Measurements from ENCODE around the gene CERS2.

Gene CERS2

GRCh38 chr1:150974580-150975478 is at the start of gene CERS2:
TSS of gene CERS2 (minus strand) at chr1:150974835. CDS start at chr1:150969090, 5,745 bp downstream.
- peak; percentile 66 to 73 for DNase-seq

GRCh38 chr1:151013518-151013917 is 38.9 kb upstream of the CERS2 start:
- no peak for DNase-seq

GRCh38 chr1:151012684-151013471 is 38.2 kb upstream of the CERS2 start:
- no peak for DNase-seq

GRCh38 chr1:151011154-151011850 is 36.7 kb upstream of the CERS2 start:
- no peak for DNase-seq

GRCh38 chr1:151010346-151010726 is 35.7 kb upstream of the CERS2 start:
- no peak for DNase-seq

- DNase-seq, result no peak
Measured at GRCh38 chr1:151009674-151010345, 35.2 kb upstream of the CERS2 start.

GRCh38 chr1:151009206-151009587 is 34.6 kb upstream of the CERS2 start:
- no peak for DNase-seq

GRCh38 chr1:151008244-151009205 is 33.9 kb upstream of the CERS2 start, which contains the start of gene PRUNE1:
TSS of gene PRUNE1 (plus strand) at chr1:151008449. CDS start at chr1:151008633, 184 bp downstream.
- peak; percentile 98 to 99 for DNase-seq

GRCh38 chr1:151007853-151008243 is 33.2 kb upstream of the CERS2 start:
- no peak for DNase-seq

- peak; percentile 33 to 42 for DNase-seq
Measured at GRCh38 chr1:151006327-151007052, 31.9 kb upstream of the CERS2 start, which contains the start of gene MINDY1. TSS of gene MINDY1 (minus strand) at chr1:151006902. CDS start at chr1:151002617, 4,285 bp downstream.

- DNase-seq, result no peak
Measured at GRCh38 chr1:151005729-151006319, 31.2 kb upstream of the CERS2 start.

GRCh38 chr1:151003180-151003579 is 28.5 kb upstream of the CERS2 start:
- no peak for DNase-seq

GRCh38 chr1:151002611-151003010 is 28.0 kb upstream of the CERS2 start:
- DNase-seq, result no peak

GRCh38 chr1:151002051-151002450 is 27.4 kb upstream of the CERS2 start:
- no peak for DNase-seq

GRCh38 chr1:151001602-151002001 is 27.0 kb upstream of the CERS2 start:
- no peak for DNase-seq

GRCh38 chr1:151000408-151000807 is 25.8 kb upstream of the CERS2 start:
- no peak for DNase-seq

- DNase-seq, result no peak
Measured at GRCh38 chr1:150999926-151000325, 25.3 kb upstream of the CERS2 start.

- DNase-seq, result peak; percentile 27 to 33
Measured at GRCh38 chr1:150999051-150999674, 24.5 kb upstream of the CERS2 start.

GRCh38 chr1:150997949-150998348 is 23.3 kb upstream of the CERS2 start:
- DNase-seq, result no peak

Measured in stimulated activated CD4-positive, alpha-beta T cell treated with anti-CD3 and anti-CD28 coated beads, Interleukin-2, amount 100 ng/mL, for 24 hours (primary cell).